ENCODE data around the gene SUPT7L. TPM values are rescaled to one million over a fixed set of nuclear protein-coding genes. Genes with fewer than 3 reads are reported as not detected.
A peak's percentile ranks its signal among the peaks of the same experiment; 100 is the strongest.

The SUPT7L gene
- total and polyA plus RNA-seq, 2 of the 13 experiments (the other 11 are each of a cell fraction or from before 2014, with no cell fraction given), result 32.9 to 77.5 TPM

GRCh38 chr2:27628767-27629709 lies 34.4 kb downstream of the SUPT7L start, which contains the start of the genes CCDC121 and GPN1 (continued):
- TF ChIP-seq ARID3A (IDR thresholded peaks at IDR 0.05; ENCODE audit: low read depth, low read length), result no peak
- no peak for TF ChIP-seq CREB3 (CRISPR knock-in tag; IDR thresholded peaks at IDR 0.05)
- peak; percentile 7; the same call in 1 of the 2 replicates for TF ChIP-seq NFRKB (IDR thresholded peaks at IDR 0.05)
- peak; percentile 37; the same call in 1 of the 2 replicates for TF ChIP-seq ZIK1 (CRISPR knock-in tag; IDR thresholded peaks at IDR 0.05; ENCODE audit: borderline replicate concordance, low read depth)
- TF ChIP-seq MAF1 (CRISPR knock-in tag; IDR thresholded peaks at IDR 0.05; ENCODE audit: borderline replicate concordance), result no peak; the same call in 1 of the 2 replicates
- TF ChIP-seq, protein P1, sequence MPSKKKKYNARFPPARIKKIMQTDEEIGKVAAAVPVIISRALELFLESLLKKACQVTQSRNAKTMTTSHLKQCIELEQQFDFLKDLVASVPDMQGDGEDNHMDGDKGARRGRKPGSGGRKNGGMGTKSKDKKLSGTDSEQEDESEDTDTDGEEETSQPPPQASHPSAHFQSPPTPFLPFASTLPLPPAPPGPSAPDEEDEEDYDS (CRISPR knock-in tag; IDR thresholded peaks at IDR 0.05), result peak; percentile 82
- TF ChIP-seq, protein P2, sequence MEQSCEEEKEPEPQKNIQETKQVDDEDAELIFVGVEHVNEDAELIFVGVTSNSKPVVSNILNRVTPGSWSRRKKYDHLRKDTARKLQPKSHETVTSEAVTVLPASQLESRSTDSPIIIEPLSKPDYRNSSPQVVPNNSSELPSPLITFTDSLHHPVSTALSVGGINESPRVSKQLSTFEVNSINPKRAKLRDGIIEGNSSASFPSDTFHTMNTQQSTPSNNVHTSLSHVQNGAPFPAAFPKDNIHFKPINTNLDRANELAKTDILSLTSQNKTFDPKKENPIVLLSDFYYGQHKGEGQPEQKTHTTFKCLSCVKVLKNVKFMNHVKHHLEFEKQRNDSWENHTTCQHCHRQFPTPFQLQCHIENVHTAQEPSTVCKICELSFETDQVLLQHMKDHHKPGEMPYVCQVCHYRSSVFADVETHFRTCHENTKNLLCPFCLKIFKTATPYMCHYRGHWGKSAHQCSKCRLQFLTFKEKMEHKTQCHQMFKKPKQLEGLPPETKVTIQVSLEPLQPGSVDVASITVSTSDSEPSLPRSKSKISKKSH (CRISPR knock-in tag; IDR thresholded peaks at IDR 0.05; ENCODE audit: borderline replicate concordance), result peak; percentile 85
- no peak for TF ChIP-seq ZSCAN22 (CRISPR knock-in tag; IDR thresholded peaks at IDR 0.05)
- TF ChIP-seq ZXDC (CRISPR knock-in tag; IDR thresholded peaks at IDR 0.05), result no peak
- no peak for TF ChIP-seq ZBTB8A (CRISPR knock-in tag; IDR thresholded peaks at IDR 0.05; ENCODE audit: borderline replicate concordance, low read depth)
- peak; percentile 86 for TF ChIP-seq TARDBP (CRISPR knock-in tag; IDR thresholded peaks at IDR 0.05)
- TF ChIP-seq HOMEZ (CRISPR knock-in tag; IDR thresholded peaks at IDR 0.05; ENCODE audit: low read depth), result peak; percentile 73
- TF ChIP-seq DR1 (CRISPR knock-in tag; IDR thresholded peaks at IDR 0.05), result peak; percentile 80
- TF ChIP-seq ZNF883 (CRISPR knock-in tag; IDR thresholded peaks at IDR 0.05; ENCODE audit: not compliant biosample characterization), result peak; percentile 93
- TF ChIP-seq SETDB1 (CRISPR knock-in tag; IDR thresholded peaks at IDR 0.05; ENCODE audit: borderline replicate concordance), result no peak
- TF ChIP-seq RFX1 (IDR thresholded peaks at IDR 0.05), result peak; percentile 82
- peak; percentile 93 for TF ChIP-seq YEATS4 (CRISPR knock-in tag; IDR thresholded peaks at IDR 0.05; ENCODE audit: borderline replicate concordance)
- peak in 1 of 2 experiments; percentile 67; a peak in 1 of 4 replicates for TF ChIP-seq ATF4 (CRISPR knock-in tag; IDR thresholded peaks at IDR 0.05)
